Adipocyte (in vitro differentiated cells): Measurements from ENCODE around the gene C10orf67.
"Not testable (repeated sequence)": the region's sequence is repeated elsewhere in the genome, so short reads cannot be mapped to it uniquely, and the experiment has no call there.

Experiments used
- DNase-seq: peaks from one replicate; pipeline ENCODE4 v3.0.0-alpha.2; 2015; ENCODE audit warnings: low read depth
- H3K27me3 ChIP-seq: replicated peaks from 2 replicates; pipeline ENCODE4 v1.7.0; 2013; ENCODE audit warnings: mild to moderate bottlenecking, low read length, moderate library complexity; ENCODE audit not compliant: control insufficient read depth, insufficient read depth
- H3K36me3 ChIP-seq: 2 replicates; pipeline ENCODE4 v1.7.0; 2013; ENCODE audit warnings: low read length, mild to moderate bottlenecking, moderate library complexity; ENCODE audit not compliant: control insufficient read depth, insufficient read depth, severe bottlenecking
- H3K4me1 ChIP-seq: 2 replicates; pipeline ENCODE4 v1.7.0; 2013; ENCODE audit warnings: mild to moderate bottlenecking, low read length, moderate library complexity; ENCODE audit not compliant: control insufficient read depth, insufficient read depth
- H3K4me3 ChIP-seq: 2 replicates; pipeline ENCODE4 v1.7.0; 2013; ENCODE audit warnings: mild to moderate bottlenecking, low read length, moderate library complexity
- H3K9ac ChIP-seq: 2 replicates; pipeline ENCODE4 v1.7.0; 2013; ENCODE audit warnings: mild to moderate bottlenecking, low read length, moderate library complexity
- H3K9me3 ChIP-seq: 2 replicates; pipeline ENCODE4 v1.7.0; 2013; ENCODE audit warnings: mild to moderate bottlenecking, low read length, moderate library complexity; ENCODE audit not compliant: control insufficient read depth

C10orf67 gene

DNA sequence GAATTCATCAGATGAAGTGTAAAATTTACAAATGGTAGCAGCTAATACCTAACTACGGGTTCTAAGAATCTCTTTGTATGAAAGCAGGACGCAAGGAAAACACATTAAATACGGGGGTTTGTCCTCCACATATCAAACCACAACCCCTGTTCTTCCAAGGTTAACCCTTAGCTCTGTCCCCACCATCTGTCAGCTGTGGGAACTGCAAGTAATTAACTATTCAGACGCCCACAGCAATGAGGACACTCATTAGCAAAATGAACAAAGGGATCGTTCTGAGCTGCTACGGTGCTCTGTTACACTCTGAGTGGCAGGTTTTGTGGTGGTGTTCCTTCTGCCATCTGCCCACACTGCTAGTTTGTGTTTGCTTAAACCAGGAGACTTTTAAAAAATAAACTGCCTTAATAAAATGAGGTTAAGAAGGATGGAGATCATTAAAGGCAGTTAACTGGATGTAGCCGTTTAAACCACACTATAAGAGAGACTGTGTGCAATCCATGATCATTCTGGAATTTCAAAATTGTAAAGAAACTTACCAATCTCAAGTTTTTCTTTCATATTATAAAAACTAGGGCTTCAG lies 51.4 kb downstream of the C10orf67 start:
- Histone ChIP-seq H3K9me3 (no peaks in the 10 kb centered on the region), H3K36me3 (no peaks in the 10 kb centered on the region), H3K9ac (no peak overlapping the region), H3K4me1 (no peaks in the 10 kb centered on the region), H3K27me3 (peaks cover 23% of the 10 kb centered on the region), H3K4me3 (no peak overlapping the region)
- DNase-seq, result peak; percentile 23

GRCh38 chr10:23291551-23292334 lies 52.9 kb downstream of the C10orf67 start:
- DNase-seq, result no peak
- H3K4me3 ChIP-seq, result no peak overlapping the region

GRCh38 chr10:23284674-23285335 lies 59.8 kb downstream of the C10orf67 start:
- peaks cover 4% of the 10 kb centered on the region for H3K27me3 ChIP-seq
- H3K9me3 ChIP-seq, result no peaks in the 10 kb centered on the region
- no peak for DNase-seq
- H3K4me3 ChIP-seq, result no peak overlapping the region
- H3K9ac ChIP-seq, result no peak overlapping the region
- no peaks in the 10 kb centered on the region for H3K36me3 ChIP-seq
- H3K4me1 ChIP-seq, result no peaks in the 10 kb centered on the region

More at GRCh38 chr10:23291551-23292334, 52.9 kb downstream of the C10orf67 start:
- no peaks in the 10 kb centered on the region for H3K36me3 ChIP-seq
- H3K9ac ChIP-seq, result no peak overlapping the region
- peaks cover 23% of the 10 kb centered on the region for H3K27me3 ChIP-seq
- H3K9me3 ChIP-seq, result no peaks in the 10 kb centered on the region
- H3K4me1 ChIP-seq, result no peaks in the 10 kb centered on the region

DNA sequence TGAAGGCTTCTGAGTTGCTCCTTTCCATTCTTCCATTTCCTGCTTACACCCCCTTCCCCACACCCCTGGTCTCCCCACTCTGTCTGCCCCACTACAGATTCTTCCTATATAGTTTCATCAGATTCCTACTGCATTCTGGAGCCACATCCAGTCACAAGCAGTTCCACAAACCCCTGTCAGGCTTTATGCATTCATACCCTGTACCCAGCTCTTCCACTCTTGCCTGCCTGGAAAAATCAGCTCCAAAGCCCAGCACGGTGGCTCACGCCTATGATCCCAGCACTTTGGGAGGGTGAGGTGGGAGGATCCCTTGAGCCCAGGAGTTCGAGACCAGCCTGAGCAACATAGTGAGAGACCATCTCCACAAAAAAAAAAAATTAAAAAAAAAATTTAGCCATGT lies 60.4 kb downstream of the C10orf67 start:
- DNase-seq, result no peak
- Histone ChIP-seq H3K4me3 (no peak overlapping the region), H3K9me3 (no peaks in the 10 kb centered on the region), H3K4me1 (no peaks in the 10 kb centered on the region), H3K36me3 (no peaks in the 10 kb centered on the region), H3K9ac (no peak overlapping the region), H3K27me3 (peaks cover 4% of the 10 kb centered on the region)

DNA sequence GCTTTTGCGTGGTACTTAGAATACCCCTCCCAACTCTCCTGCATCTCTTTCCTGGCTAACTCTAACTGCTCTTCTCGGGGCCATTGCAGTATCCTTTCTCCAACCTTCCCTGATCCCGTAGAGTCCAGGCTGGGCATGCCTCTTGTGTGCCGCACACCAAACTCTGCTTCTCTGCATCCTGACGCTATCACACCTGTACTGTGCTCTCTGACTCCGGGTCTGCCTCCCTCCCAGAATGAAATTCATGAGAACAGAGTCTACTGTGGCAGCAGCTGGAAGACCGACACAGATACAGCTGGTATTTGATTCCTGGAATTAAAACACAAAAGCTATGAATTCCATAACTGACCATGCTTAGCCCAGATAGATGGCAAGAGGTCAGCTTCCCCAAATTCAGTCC lies 60.9 kb downstream of the C10orf67 start:
- Histone ChIP-seq H3K36me3 (no peaks in the 10 kb centered on the region), H3K9ac (no peak overlapping the region), H3K27me3 (peaks cover 4% of the 10 kb centered on the region), H3K4me3 (no peak overlapping the region), H3K4me1 (no peaks in the 10 kb centered on the region), H3K9me3 (no peaks in the 10 kb centered on the region)
- DNase-seq, result no peak

DNA sequence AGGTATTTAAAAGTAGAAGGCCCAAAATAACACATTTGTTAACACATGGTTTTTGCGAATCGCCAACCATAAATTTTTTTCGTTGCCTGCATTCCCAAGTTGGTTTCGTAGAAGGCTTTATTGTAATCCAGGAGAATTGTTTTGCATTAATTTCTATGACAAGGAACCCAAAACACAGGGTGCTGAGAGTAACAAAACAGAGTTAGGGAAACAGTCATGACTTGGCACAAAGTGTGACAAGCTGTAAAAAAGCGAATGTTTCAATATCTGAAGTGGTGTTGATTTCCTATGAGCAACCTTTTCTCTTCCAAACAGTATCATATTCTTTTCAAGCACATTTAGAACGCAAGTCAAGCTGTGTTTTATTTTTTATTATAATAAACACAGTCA lies 63.6 kb downstream of the C10orf67 start:
- no peaks in the 10 kb centered on the region for H3K36me3 ChIP-seq
- DNase-seq, result no peak
- no peaks in the 10 kb centered on the region for H3K9me3 ChIP-seq
- no peaks in the 10 kb centered on the region for H3K4me1 ChIP-seq
- no peak overlapping the region for H3K9ac ChIP-seq
- H3K4me3 ChIP-seq, result no peak overlapping the region
- peaks cover 4% of the 10 kb centered on the region for H3K27me3 ChIP-seq

- Histone ChIP-seq H3K36me3 (no peaks in the 10 kb centered on the region), H3K27me3 (peaks cover 4% of the 10 kb centered on the region), H3K9me3 (no peaks in the 10 kb centered on the region), H3K4me3 (no peak overlapping the region), H3K9ac (no peak overlapping the region), H3K4me1 (no peaks in the 10 kb centered on the region)
- DNase-seq, result no peak
Observed at GRCh38 chr10:23280419-23281043, 64.1 kb downstream of the C10orf67 start.

DNA sequence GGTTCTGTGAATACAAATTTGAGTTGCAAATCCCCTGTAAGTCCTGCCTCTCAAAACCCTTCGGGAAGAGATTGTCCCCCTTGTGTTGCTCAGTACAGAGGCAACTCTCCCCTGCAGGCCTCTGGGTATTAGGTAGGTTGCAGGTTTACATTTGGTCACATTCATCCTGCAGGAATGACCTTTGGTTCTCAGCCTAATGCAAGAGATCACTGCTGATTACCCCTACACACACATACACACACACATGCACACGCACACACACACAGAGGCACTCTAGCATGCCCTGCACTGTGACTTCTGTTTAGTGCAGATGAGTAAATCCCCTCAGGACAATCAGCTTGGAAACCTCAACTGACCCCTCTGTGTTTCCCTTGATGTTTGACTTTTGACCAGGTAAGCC lies 69.2 kb downstream of the C10orf67 start:
- no peak overlapping the region for H3K9ac ChIP-seq
- H3K4me3 ChIP-seq, result no peak overlapping the region
- H3K27me3 ChIP-seq, result no peaks in the 10 kb centered on the region
- no peaks in the 10 kb centered on the region for H3K4me1 ChIP-seq
- no peak for DNase-seq
- H3K9me3 ChIP-seq, result peaks cover 25% of the 10 kb centered on the region
- no peaks in the 10 kb centered on the region for H3K36me3 ChIP-seq

DNA sequence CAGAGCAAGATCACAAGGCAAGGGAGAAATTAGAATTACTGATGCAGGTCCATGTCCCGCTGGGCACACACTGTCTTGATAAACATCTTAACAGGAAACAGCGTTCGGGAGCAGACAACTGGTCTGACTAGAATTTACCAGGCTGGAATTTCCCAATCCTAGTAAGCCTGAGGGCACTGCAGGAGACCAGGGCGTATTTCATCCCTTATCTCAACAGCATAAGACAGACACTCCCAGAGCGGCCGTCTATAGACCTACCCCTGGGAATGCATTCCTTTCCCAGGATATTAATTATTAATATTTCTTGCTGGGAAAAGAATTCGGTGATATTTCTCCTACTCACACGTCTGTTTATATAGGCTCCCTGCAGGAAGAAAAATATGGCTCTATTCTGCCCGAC lies 70.4 kb downstream of the C10orf67 start:
- not testable (repeated sequence) for H3K36me3 ChIP-seq, H3K4me1 ChIP-seq, H3K9ac ChIP-seq, H3K27me3 ChIP-seq, DNase-seq, H3K4me3 ChIP-seq
- peaks cover 27% of the 10 kb centered on the region for H3K9me3 ChIP-seq

GRCh38 chr10:23270531-23270930 lies 74.1 kb downstream of the C10orf67 start:
- Histone ChIP-seq H3K4me1 (no peaks in the 10 kb centered on the region), H3K36me3 (no peaks in the 10 kb centered on the region), H3K9me3 (peaks cover 27% of the 10 kb centered on the region), H3K27me3 (no peaks in the 10 kb centered on the region), H3K4me3 (no peak overlapping the region), H3K9ac (no peak overlapping the region)
- no peak for DNase-seq

GRCh38 chr10:23263441-23264164 lies 81.0 kb downstream of the C10orf67 start:
- Histone ChIP-seq H3K36me3 (no peaks in the 10 kb centered on the region), H3K27me3 (peaks cover 14% of the 10 kb centered on the region), H3K9ac (no peak overlapping the region), H3K4me3 (no peak overlapping the region), H3K4me1 (no peaks in the 10 kb centered on the region), H3K9me3 (no peaks in the 10 kb centered on the region)
- no peak for DNase-seq
